ENCODE measurements around the gene GALNT10.
A peak's percentile ranks its signal among the peaks of the same experiment; 100 is the strongest.

The GALNT10 gene

DNA sequence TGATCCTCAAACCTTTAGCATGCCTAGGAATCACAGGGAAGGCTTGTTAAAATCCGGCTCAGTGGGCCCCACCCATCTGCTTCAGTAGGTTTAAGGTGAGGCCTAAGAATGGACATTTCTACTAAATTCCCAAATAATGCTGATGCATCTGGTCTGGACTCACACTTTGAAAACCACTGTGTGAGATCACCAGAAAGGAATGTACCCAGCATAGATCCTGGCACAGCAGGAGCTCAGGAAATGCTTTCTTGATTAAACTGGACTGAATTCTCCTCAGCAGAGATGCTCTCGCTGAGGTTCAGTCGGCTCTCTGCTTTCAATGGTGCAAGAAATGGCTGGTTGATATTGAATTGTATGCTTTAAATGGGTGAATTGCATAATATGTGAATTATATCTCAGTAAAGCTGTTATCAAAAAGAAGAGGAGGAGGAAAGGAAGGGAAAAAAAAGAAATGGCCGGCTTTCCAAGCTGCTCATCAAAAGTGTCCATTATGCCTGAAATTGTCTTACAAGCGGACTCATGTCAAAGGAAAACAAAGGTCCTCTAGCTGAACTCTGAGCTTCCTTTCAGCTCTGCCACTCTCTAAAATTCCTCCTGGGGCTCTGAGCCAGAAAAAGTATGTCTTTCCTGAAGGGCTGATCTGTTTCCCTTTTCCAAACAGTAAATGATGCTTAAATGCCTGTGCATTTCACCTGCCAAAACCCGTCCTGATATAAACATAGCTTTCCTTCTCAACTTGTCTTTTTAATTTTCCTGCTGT is 177.7 kb downstream of the GALNT10 start:
- DNase-seq, result peak in 1 of 10 donors; percentile 45
- intact Hi-C loops (cut with DNase I), result no loop called here

DNA sequence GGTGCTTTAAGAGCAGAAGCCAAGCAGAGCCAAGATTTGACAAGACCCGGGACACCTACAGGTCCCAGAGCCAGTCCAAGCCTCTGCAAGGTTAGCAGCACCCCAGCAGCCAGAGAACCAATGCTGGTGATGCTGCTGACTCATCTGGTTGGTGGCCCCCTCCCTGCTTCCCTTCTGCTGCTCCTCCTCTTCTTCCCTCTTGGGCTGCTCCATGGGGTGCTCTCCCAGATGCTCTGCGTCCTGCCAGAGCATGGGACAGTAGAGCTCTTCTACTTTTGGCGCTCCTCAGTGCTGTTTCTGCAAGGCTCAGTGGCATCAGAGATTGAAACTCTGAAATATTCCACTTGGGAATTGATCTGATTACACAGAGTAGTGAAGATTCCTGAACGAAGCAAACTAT is 179.1 kb downstream of the GALNT10 start:
- intact Hi-C loops (cut with DNase I), result no loop called here
- DNase-seq, result peak in 1 of 10 donors; percentile 68

DNA sequence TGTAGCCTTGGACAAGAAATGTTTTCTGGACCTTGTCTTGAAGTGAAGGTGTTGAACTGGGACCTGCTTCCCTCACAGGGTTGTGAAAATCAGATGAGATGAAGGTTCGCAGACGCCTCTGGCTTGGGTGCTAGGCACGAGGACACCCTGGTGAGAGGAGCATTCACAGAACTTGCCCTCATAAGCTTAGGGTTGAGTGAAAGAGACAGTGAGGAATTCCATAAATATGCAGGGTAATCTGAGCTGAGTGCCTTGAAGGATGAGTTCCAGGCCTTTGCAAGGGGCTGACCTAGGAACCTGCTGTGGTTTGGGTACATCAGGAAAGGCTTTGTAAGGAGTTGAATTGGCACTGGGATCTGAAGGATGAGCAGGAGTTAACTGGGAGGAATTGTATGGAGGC is 179.6 kb downstream of the GALNT10 start:
- intact Hi-C loops (cut with DNase I), result no loop called here
- no peak for DNase-seq

DNA sequence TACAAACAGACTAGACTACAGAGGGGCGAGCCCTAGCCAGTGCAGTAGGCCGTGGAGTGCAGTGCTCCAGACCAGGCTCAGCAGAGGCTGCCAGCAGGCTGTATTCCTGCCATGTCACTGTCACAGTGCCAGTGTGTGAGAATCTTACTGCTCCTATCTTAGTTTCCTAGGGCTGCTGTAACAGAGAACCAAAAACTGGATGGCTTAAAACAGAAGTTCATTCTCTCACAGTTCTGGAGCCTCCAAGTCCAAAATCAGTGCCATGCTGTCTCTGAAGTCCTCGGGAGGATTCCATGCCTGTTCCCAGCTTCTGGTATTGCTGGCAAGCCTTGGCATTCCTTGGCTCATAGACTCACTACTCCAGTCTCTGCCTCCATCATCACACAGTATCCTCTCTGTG is 180.3 kb downstream of the GALNT10 start:
- peak in 2 of 10 donors; percentile 17 to 38 for DNase-seq
- intact Hi-C loops (cut with DNase I), result no loop called here

DNA sequence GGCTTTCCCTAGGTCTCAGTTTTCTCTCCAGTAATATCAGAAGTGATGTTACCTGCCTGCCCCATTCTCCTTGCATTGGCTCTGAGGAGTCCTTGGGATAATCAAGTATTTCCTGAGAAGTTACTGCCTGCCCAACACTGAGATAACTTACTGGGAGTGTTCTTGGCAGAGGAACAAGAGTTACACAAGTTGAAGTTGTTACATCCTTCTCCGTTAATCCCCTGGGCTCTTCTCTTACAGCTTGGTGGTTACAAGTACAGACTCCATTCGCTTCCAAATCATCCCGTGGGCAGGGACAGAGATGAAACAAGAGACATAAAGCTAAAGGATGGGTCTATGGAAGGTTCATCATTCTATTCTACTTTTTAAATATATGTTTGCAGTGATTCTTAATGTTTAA is 181.2 kb downstream of the GALNT10 start:
- DNase-seq, result no peak
- intact Hi-C loops (cut with DNase I), result no loop called here

DNA sequence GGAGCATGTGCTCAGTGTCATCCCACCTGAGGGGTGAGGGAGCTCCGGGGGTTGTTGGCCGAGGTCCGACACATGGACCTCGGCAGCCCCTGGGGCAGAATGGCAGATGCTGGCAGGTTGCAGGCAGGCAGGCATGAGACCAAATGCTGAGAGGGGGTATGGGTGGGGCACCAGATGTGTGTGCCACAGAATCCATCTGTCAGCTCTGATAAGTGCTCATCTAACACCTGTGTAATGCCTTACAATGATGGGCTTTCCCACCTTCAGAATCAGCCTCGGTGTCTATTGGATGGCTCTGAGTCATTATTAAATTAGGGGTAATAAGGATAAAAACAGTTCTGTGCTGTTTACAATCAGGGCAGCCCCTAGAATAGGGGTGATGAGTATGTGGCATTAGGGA is 182.1 kb downstream of the GALNT10 start:
- intact Hi-C loops (cut with DNase I), result no loop called here

DNA sequence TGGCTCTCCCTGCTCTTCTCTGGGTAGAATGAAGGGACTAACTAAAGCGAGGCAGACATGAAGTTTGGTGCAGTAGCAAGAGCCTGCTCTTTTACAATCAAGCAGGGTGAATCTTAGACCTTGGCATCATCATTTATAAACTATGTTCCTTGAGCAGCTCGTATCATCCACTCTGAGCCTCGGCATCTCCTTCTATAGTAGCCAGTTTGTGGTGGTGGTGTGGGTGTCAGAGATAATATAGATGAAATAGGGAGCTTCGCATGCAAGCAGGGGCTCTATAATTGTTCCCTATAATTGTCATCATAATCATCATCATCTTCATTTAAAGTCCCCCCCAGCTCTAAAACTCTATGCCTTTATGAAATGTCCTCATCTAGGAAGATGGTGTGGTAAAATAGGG is 182.8 kb downstream of the GALNT10 start:
- DNase-seq, result no peak
- intact Hi-C loops (cut with DNase I), result no loop called here

More for the DNA sequence above, 182.1 kb downstream of the GALNT10 start:
- DNase-seq, result peak in 1 of 10 donors; percentile 48

DNA sequence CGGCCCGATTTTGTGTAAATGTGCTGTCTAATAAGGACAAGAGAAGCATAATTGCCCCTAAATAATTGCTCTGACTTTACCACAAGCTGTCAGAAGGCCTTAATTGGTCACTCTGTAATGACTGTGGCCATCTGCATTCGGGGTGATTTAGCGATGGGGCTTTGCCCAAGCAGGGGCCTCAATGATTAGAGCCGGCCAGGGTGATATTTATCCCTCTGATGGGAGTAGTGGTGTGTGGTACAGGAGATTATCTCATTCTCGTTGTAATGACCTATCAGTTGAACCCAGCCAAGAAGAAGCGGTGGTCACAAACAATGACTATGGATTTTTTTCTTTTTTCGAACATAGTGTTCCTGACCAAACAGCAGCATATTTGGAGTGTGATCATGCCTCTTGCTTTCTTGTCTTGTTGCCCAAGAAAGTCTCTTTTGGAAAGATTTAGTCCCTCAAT is 183.2 kb downstream of the GALNT10 start:
- intact Hi-C loops (cut with DNase I), result no loop called here
- peak in 1 of 10 donors; percentile 46 for DNase-seq

DNA sequence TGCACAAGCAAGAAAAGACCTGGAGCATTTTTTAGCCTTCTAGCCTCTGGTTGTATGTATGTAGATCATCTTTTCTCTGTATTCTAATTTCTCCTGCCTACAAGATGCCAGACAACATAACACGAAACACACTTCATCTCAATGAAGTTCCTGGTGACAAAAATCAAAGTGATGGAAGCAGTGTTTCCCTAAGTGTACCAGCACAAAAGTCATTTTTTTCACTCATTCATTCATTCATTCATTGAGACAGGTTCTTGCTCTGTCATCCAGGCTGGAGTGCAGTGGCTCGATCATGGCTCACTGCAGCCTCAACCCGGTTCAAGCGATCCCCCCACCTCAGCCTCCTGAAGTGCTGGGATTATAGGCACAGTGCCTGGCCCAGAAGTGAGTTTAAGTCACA is 183.7 kb downstream of the GALNT10 start:
- intact Hi-C loops (cut with DNase I), result no loop called here
- DNase-seq, result peak in 1 of 10 donors; percentile 24

DNA sequence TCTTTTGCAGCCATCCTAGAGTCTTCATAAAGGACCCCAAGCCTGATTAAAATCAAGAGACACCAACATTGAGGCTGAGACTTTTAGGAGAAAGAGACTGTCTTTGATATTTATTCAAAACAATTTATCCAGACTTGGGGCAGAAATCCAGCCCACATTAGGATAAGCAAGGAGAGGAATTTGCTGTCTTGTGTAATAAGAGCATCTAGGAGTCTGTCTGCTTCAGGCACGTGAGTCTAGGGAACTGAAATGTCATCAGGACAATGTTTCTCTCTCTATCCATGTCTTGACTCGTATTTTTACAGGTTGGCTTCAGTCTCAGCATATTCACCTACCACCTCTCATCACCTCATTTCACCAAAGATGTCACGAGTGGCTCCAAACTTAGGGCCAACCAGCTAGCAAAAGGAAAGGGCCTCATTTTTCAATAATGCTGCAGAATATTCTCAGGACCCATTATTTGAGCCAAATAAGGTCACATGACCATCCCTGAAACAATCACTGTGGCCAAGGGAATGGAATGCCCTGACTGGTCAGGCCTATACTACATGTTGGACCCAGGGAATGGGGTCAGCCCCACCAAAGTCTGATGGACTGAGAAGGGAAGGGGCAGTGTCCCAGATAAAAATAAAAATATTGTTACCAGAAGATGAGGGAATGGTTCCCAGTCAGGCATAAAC is 184.9 kb downstream of the GALNT10 start:
- no peak for DNase-seq
- intact Hi-C loops (cut with DNase I), result no loop called here

DNA sequence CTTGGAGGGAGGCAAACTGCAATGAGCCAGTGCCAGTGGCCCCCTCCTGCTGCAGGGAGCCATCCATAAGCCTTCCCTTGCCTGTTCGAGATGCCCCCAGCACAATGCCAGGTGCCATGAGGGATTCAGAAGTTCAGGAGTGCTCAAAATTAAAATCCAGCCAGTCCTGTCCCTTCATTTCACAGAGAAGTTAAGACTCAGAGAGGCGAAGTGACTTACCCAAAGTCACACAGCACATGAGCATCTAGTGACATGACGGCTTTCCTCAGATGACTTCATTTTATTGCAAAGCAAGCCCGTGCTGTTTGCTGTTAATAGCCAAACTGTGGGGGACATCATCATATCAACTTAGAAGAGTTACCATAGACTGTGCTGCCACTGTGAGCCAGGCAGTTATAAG is 185.9 kb downstream of the GALNT10 start:
- peak in 1 of 10 donors; percentile 37 for DNase-seq
- intact Hi-C loops (cut with DNase I), result no loop called here

DNA sequence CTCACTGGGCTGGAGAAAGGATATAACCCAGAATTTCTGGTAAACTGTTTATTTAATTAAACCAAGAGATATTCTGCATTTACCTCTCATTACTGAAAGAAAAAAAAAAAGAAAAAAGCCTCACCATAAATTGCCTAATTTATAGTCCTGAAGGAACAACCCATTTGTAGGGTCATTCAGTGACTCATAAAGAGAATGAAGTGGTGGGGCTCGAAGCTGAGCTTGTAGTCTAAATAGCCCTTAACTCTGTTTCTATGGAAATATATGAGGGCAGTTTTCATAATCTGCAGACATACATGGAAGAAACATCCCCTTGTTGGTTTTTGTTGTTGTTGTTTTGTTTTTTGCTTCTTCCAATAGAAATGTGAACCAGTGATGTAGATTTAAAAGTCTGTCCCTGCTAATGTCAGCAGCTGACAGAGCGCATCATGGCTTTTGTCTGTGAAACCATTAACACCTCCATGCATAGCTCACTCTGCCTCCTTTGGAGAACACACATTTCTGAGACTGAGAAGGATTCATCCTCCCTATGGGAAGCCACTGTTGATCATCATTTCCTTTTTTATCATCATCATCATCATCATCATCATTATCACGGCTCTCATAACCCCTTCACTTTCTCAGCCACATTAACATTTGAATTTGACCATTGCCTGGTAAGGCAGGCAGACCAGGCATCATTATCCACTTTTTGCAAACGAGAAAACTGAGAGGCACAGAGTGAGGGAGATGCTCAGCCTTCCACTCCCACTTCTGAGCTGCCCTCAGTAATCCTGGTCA is 187.4 kb downstream of the GALNT10 start:
- intact Hi-C loops (cut with DNase I), result no loop called here
- no peak for DNase-seq

DNA sequence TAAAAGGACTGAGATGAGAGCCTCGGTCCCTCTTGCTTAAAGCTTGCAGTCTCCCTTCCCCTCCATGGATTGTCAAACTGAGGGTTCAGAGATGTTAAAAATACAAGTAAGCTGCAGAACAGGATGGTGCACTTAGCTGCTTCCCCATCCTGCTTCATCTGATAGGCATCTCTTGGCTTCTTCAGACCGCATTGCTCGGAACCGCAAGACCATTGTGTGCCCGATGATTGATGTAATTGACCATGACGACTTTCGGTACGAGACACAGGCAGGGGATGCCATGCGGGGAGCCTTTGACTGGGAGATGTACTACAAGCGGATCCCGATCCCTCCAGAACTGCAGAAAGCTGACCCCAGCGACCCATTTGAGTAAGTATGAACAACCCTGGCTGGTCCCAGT is 189.7 kb downstream of the GALNT10 start:
- intact Hi-C loops (cut with DNase I), result no loop called here

DNA sequence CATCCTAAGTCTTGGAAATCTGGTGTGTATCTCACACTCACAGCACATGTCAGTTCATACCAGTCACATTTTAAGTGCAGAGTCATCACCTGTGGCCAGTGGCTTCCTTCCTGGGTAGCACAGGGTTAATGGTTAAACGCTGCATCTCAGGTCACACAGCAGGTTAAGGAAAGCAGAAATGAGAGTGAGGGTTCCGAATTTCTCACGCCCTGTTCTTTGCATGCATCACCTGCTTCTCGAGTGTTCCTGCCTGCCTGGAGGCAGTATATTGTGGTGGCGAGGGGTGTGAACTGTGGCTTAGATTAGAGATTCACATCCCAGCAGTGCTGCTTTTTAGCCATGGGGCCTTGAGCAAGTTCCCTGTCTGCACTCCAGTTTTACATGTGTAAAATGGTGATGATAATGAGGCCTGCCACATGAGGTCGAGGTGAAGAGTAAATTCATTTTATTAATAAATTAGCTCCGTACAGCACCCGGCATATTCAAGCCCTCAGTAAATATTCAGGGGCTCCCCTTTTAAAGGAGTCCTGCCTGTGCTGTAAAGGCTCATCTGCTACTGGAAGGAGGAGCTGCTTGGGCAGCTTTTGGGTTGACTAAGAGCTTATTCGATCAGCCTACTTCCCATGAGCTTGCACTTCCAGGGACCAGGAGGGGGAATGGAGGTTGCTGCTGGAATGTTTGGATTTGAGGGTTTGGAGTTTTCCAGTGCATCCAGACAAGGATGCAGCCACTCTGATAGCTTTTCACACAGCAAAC is 194.1 kb downstream of the GALNT10 start:
- DNase-seq, result peak in 1 of 10 donors; percentile 17
- intact Hi-C loops (cut with DNase I), result no loop called here

More for the DNA sequence above, 189.7 kb downstream of the GALNT10 start:
- DNase-seq, result no peak

DNA sequence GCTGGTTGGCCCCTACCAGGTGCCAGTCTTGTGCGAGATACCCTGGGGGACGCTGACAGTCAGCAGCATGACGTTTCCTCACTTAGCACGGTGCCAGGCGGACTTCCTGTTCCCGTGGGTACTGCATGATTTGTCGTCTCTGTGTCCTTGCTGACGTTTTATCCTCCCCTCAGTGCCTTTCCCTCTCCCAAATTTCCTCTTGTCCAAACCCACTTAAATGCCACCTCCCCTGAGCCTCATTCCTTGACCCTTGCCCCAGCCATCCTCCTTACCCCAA is 194.6 kb downstream of the GALNT10 start:
- intact Hi-C loops (cut with DNase I), result no loop called here
- peak in 2 of 10 donors; percentile 42 to 84 for DNase-seq

DNA sequence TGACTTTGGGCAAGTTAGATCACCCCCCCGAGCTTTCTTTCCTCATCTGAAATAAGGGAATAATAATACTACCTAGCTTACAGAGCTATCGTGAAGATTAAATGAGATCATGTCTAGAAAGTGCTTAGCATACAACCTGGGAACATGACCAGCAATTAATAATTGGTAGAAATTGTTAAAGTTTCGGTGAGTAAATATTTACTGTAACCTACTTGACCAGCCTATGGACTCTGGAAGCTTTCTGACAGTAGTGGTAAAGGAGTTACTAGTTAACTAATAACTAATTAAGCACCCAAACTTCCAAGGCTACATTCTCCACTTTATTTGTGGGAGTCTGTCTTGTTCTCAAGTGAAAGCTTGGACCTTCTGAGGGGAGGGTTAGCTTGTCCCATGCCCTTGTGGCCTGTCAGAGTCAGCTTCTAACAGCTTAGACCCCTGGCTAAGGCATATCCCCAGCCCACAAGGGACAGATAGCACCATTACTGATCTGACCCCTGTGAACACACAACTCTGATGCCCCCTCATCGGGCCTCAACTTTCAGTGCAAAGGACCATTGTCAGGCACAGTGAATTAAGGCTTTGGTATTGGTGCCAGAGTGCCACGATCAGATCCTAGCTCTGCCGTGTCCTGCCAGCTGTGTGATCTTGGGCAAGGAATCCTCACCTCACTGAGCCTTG is 196.6 kb downstream of the GALNT10 start:
- DNase-seq, result no peak
- intact Hi-C loops (cut with DNase I), result no loop called here

DNA sequence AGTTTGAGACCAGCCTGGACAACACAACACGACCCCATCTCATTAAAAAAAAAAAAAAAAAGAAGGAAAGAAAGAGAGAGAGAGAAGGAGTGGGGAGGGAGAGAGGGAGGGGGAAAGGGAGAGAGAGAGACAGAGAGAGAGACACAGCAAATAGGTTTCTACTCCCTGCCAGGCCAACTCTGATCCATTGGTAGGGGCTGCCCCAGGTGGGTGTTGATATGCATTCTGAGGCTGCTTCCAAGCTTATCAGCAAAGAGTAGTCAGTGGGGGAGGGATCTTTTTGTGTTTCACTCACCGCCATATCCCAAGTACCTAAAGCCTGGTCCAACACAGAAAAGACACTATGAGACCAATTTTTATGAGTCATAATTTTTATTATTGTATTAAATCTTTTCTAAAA is 198.3 kb downstream of the GALNT10 start:
- DNase-seq, result no peak
- intact Hi-C loops (cut with DNase I), result no loop called here

DNA sequence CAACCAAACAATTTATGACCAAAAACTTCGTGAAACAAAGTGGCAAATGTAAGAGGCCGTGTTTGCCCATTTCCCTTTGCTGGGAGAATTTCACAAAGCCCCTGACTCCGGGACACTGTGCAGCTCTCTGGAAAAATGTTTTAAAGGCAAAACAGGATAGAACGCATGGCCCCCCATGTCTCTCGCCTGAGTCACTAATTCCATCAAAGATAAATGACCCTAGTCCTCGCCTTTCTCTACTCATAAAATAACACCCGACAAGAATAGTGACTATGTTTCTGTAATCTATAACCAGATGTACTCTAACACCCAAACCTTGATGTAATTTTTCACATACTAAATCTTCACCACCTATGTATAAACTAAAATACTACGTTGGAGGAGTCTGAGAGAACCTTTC is 199.6 kb downstream of the GALNT10 start:
- intact Hi-C loops (cut with DNase I), result no loop called here
- no peak for DNase-seq

DNA sequence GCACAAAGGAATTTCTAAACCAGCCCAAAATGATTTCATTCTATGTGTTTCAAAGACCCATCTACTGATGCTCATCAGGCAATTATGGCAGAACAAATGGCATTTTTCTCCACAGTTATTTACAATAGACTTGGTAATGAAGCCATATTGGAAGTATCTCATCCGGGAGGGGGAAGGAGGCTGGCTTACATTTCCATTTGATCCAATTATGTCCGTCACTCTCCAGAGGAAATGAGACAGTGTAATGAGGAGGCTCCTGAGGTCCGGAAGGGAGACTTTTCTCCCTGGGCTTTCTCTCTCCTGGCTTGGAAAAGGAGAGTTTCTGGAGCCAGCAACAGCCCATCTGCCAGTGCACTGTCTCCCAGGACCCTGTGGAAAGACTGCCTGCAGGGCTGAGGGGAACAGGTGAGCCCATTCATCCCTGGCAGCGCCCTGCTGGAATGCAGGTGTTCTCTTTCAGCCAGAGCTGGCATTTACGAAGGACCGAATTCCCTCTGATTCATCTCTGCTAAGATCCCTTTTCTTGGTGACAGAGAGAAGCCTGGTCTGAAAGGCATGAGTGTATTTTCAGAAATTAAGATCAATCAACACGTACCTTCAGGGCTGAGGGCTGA is 200.3 kb downstream of the GALNT10 start:
- peak in 1 of 10 donors; percentile 70 for DNase-seq
- intact Hi-C loops (cut with DNase I), result no loop called here

DNA sequence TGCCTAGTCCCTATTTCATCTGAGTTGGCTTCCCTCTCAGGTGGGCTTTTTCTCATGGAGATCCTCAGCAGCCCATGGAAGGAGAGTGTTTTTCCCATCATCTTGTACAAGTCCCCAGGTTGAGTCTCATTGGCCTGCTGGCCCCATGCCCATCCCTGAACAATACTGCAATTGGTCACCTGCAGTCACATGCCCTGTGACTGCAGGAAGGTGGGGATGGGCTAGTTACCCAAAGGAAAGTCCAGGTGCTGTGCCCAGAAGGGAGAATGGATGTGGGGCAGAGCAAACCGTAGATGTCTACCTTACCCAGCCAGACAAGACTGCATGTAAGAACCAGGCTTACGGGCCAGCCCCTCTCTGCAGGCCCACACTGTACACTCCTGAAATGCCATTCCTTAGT is 201.3 kb downstream of the GALNT10 start:
- DNase-seq, result peak in 1 of 10 donors; percentile 66
- intact Hi-C loops (cut with DNase I), result no loop called here

All from posterior cingulate gyrus (tissue), 11 donors.